BJ (cell line): ENCODE results near the gene ZBTB18. TPM values are rescaled to one million over a fixed set of nuclear protein-coding genes. Genes with fewer than 3 reads are reported as not detected.

Source experiments
- CTCF ChIA-PET: fragments of 350-600 bp; formaldehyde crosslinking; extraction: SDS; loops from one replicate; lab custom pipeline; 2021; ENCODE audit warnings: antibody characterized with exemption, inconsistent platforms; lab: Yijun Ruan, JAX
- POLR2A ChIA-PET: fragments of 300-600 bp; sonication (Branson Sonifier 250); formaldehyde crosslinking; extraction: SDS; loops from one replicate; lab custom pipeline; 2021; ENCODE audit warnings: antibody characterized with exemption; lab: Charles Lee
- DNase-seq: peaks from one replicate; pipeline ENCODE4 v3.0.0-alpha.2; 2011; ENCODE audit warnings: low read depth
- H3K27me3 ChIP-seq: 2 replicates; pipeline ENCODE4 v1.6.0; 2011; ENCODE audit warnings: low read length; ENCODE audit not compliant: control insufficient read depth, insufficient read depth
- H3K36me3 ChIP-seq: 2 replicates; pipeline ENCODE4 v1.5.1; 2011; ENCODE audit warnings: low read length; ENCODE audit not compliant: control insufficient read depth, insufficient read depth
- H3K4me3 ChIP-seq: 2 replicates; pipeline ENCODE4 v1.5.1; 2011; ENCODE audit warnings: low read depth, mild to moderate bottlenecking, control low read depth, low read length
- CTCF ChIP-seq: IDR thresholded peaks from 2 replicates; pipeline ENCODE4 v1.5.1; 2011; ENCODE audit warnings: low read depth, mild to moderate bottlenecking, control low read depth, inconsistent platforms, low read length, moderate library complexity; ENCODE audit not compliant: insufficient read depth
- polyA minus RNA-seq: library from RNA; depleted of rRNA, polyadenylated mRNA; stranded (reverse); fragments of >200 nt; gene quantifications from 2 replicates; pipeline ENCODE4 v1.2.3, GENCODE V29; 2011; rRNA and poly(A)+ RNA removed
- polyA plus RNA-seq: library from polyadenylated mRNA; depleted of rRNA; stranded (reverse); fragments of >200 nt; gene quantifications from 2 replicates; pipeline ENCODE4 v1.2.3, GENCODE V29; 2011; rRNA removed

ZBTB18 gene
- polyA plus RNA-seq (12.7 and 13.6 TPM in 2 replicates), polyA minus RNA-seq (14.7 and 16.8 TPM in 2 replicates)

GRCh38 chr1:244050835-244051444, at the start of gene ZBTB18:
TSS of gene ZBTB18 (plus strand) at chr1:244051283. CDS start at chr1:244051432, 149 bp downstream.
- TF ChIP-seq CTCF = no peak
- Histone ChIP-seq H3K4me3 (peak within 1 kb of the TSS; percentile 84), H3K27me3 (no peaks in the 10 kb centered on the region), H3K36me3 (peaks cover 10% of the 10 kb centered on the region)
- CTCF ChIA-PET = interaction anchor here (0.9 to 1.2 kb wide), 2 partner anchors 36 to 106 kb away, joined by 3 read pairs; no protein-coding TSS in a partner anchor
- POLR2A ChIA-PET = interaction anchor here (0.6 kb wide), 1 partner anchor 94 kb away, joined by 3 read pairs; no protein-coding TSS in a partner anchor
- DNase-seq = no peak

- no peak for DNase-seq
- POLR2A ChIA-PET = no interaction called here
- no peaks in the 10 kb centered on the region; the same call in none of the 2 replicates for H3K27me3 ChIP-seq
- CTCF ChIA-PET = no interaction called here
- H3K4me3 ChIP-seq = no peak overlapping the region
- no peak for TF ChIP-seq CTCF
- H3K36me3 ChIP-seq = no peaks in the 10 kb centered on the region
These were observed 48.4 kb upstream of the ZBTB18 start for GRCh38 chr1:244002721-244003120.

DNA sequence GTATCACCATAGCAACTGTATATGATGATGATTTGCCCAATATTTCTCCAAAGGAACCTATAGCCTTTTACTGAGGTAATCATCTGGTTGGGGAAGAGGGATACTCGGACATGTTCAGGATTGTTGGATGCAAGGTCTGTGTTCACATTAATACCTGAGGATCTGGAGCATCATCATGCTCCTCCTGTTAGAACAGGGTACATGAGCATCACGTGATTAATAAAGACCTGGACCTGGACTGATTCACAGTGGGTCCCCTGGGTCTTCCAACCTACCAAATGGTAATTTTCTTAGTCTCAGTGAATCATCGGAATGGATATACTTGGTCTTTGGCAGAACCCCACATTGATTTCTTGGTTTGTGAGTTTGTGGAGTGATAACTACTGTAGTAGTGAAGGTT, 45.6 kb upstream of the ZBTB18 start:
- DNase-seq = no peak
- Histone ChIP-seq H3K27me3 (no peaks in the 10 kb centered on the region; the same call in none of the 2 replicates), H3K4me3 (no peak overlapping the region), H3K36me3 (no peaks in the 10 kb centered on the region)
- no peak for TF ChIP-seq CTCF
- POLR2A ChIA-PET = no interaction called here
- CTCF ChIA-PET = interaction anchor here (1.7 kb wide), 1 partner anchor 17 kb away, joined by 3 read pairs; no protein-coding TSS in a partner anchor

DNA sequence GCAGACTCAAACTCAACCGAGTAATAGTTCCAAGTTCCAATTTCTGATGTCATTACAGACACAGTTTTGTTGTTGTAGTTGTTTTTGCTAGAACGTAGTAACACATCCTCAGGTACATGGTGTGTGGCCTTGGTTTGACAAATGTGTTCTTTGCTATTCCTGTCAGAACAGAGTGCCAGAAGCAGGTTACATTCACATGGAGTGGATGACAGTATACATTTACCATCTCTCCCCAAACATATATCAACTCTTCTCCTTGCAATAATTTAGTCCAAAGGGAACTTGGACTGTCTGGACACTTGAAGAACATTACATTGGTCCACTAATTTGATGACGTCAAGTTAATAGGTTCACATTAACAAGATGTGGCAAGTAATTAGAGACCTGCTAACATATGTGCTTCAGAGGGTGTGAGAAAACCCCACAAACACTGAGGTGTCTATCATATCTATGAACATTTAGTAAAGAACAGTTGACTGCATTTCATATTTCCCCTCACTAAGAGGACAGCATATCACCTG, 44.6 kb upstream of the ZBTB18 start:
- CTCF ChIA-PET = no interaction called here
- POLR2A ChIA-PET = no interaction called here
- Histone ChIP-seq H3K27me3 (no peaks in the 10 kb centered on the region; the same call in 1 of the 2 replicates), H3K4me3 (no peak overlapping the region), H3K36me3 (no peaks in the 10 kb centered on the region)
- DNase-seq = no peak
- no peak for TF ChIP-seq CTCF

GRCh38 chr1:244006961-244007360, 44.1 kb upstream of the ZBTB18 start:
- ChIA-PET CTCF (no interaction called here), POLR2A (no interaction called here)
- H3K27me3 ChIP-seq = no peaks in the 10 kb centered on the region; the same call in 1 of the 2 replicates
- no peak for TF ChIP-seq CTCF
- no peak overlapping the region for H3K4me3 ChIP-seq
- no peaks in the 10 kb centered on the region for H3K36me3 ChIP-seq
- DNase-seq = no peak
